DND-41 (cell line): ENCODE results near the gene LUZP1.

Experiments
- EZH2 ChIP-seq: IDR thresholded peaks from 3 replicates; pipeline ENCODE4 v1.6.1; 2012; ENCODE audit warnings: borderline replicate concordance, low read depth, mild to moderate bottlenecking, moderate library complexity, low read length, inconsistent platforms; ENCODE audit not compliant: severe bottlenecking
- TF ChIP-seq, protein P1 (sequence below): IDR thresholded peaks from 2 replicates; pipeline ENCODE4 v1.5.1; 2012; ENCODE audit warnings: borderline replicate concordance, low read length, moderate library complexity, mild to moderate bottlenecking; ENCODE audit not compliant: poor library complexity, severe bottlenecking; ENCODE audit errors: extremely low read depth

DNA sequence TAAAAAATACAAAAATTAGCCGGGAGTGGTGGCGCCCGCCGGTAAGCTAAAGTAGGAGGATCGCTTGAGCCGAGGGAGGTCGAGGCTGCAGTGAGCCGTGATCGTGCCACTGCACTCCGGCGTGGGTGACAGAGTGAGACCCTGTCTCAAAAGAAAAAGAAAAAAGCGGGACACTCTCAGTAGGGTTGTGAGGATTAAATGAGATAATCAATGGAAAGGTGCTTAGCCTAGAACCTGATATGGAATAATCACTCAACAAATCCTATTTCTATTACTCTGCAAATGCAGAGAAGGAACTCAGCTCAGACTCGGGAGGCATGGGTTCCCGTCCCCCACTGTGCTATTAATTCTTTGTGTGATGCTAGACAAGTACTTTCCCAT, 529 bp upstream of the LUZP1 start:
- TF ChIP-seq, protein P1, sequence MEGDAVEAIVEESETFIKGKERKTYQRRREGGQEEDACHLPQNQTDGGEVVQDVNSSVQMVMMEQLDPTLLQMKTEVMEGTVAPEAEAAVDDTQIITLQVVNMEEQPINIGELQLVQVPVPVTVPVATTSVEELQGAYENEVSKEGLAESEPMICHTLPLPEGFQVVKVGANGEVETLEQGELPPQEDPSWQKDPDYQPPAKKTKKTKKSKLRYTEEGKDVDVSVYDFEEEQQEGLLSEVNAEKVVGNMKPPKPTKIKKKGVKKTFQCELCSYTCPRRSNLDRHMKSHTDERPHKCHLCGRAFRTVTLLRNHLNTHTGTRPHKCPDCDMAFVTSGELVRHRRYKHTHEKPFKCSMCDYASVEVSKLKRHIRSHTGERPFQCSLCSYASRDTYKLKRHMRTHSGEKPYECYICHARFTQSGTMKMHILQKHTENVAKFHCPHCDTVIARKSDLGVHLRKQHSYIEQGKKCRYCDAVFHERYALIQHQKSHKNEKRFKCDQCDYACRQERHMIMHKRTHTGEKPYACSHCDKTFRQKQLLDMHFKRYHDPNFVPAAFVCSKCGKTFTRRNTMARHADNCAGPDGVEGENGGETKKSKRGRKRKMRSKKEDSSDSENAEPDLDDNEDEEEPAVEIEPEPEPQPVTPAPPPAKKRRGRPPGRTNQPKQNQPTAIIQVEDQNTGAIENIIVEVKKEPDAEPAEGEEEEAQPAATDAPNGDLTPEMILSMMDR, result no peak
- TF ChIP-seq EZH2, result no peak
